GM18868 (cell line): ENCODE data around the gene ZNF672.
"Not testable (repeated sequence)": the region's sequence is repeated elsewhere in the genome, so short reads cannot be mapped to it uniquely, and the experiment has no call there.

Experiments used
- ATAC-seq: cut with Tn5 transposase; IDR thresholded peaks from one replicate; pipeline ENCODE4 v1.9.1; 2021; ENCODE audit warnings: mild to moderate bottlenecking, moderate library complexity; ENCODE audit not compliant: unreplicated experiment

Gene ZNF672

GRCh38 chr1:248812736-248813425, 25.1 kb upstream of the ZNF672 start:
- no peak for ATAC-seq

DNA sequence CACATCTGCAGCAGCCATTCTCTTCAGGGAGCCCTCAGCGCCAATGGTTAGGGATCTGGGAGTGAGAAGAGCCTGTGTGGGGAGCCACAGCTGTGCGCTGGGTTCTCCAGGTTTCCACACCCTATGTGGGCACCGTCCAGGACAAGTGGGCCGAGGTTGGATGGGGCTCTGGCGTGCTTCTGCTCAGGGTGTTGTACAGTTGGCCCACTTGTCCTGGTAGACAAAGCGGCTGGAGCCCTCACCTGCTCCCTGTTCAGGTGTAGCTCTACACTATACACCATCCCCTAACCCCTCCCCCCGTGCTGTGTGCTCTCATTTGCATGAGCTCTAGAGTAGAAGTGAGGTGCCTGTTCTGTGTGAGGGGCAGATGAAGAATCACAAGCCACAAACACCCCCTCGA, 24.5 kb upstream of the ZNF672 start:
- no peak for ATAC-seq

DNA sequence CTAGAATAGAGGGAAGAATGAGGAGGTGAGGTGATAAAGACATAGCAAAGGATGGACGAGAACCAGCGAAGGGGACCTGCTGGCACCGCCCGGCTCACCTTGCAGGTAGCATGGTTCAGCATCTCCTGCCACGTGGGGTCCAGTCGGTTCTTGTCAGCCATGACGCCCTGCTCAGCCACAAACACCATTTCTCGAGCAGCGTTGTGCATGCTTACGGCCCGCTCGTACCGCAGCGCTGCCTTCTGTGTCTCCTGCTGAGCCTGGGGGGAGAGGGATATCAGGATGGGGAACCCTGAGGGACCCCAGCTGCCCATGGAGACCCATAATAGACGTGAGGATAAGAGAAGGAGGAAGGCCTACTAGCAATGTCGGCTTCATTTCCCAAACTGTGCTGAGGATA, 23.7 kb upstream of the ZNF672 start:
- ATAC-seq: no peak

- no peak for ATAC-seq
Observed at GRCh38 chr1:248815407-248816034, 22.5 kb upstream of the ZNF672 start.

GRCh38 chr1:248816042-248816851, 21.8 kb upstream of the ZNF672 start:
- ATAC-seq: no peak

DNA sequence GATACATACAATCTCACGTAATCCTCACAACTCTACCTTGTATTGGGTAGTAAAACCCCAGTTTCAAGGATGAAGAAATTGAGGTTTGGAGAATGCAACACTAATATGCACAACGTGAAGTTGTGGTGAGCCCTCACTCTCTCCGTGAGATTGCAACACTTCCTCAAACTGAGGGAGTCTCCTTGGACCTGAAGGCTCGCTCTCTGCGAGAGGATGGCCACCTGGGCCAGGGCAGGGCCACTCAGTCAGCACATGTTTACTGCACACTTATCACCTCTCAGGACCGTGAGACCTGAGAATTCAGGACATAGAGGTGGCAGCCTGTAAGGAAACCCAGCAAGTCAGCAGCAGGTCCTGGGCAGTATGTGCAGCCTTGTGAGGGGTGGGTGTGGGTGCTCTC, 21.0 kb upstream of the ZNF672 start:
- ATAC-seq: no peak

- ATAC-seq: peak; percentile 36
Observed at GRCh38 chr1:248818505-248819374, 19.3 kb upstream of the ZNF672 start.

- no peak for ATAC-seq
Observed at GRCh38 chr1:248820041-248820585, 17.9 kb upstream of the ZNF672 start.

DNA sequence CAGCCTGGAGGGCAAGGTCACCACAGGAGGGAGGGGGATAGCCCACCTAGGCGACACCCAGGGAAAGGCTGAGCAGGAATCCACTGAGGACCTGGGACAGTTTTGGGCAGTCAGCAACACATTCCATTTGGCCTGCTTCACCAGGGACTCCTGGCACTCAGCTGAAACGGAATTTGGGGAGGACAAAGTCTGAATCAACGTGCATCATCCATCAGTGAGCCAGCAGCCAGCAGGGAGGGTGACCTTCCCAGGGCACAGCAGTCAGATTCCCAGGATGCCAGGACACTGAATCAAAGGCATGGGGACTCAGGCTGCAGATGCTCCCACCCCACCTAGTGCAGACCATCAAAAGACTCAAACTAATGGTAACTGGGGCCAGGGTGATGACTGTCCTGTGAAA, 16.9 kb upstream of the ZNF672 start:
- no peak for ATAC-seq

- no peak for ATAC-seq
Observed at GRCh38 chr1:248821641-248822040, 16.4 kb upstream of the ZNF672 start.

DNA sequence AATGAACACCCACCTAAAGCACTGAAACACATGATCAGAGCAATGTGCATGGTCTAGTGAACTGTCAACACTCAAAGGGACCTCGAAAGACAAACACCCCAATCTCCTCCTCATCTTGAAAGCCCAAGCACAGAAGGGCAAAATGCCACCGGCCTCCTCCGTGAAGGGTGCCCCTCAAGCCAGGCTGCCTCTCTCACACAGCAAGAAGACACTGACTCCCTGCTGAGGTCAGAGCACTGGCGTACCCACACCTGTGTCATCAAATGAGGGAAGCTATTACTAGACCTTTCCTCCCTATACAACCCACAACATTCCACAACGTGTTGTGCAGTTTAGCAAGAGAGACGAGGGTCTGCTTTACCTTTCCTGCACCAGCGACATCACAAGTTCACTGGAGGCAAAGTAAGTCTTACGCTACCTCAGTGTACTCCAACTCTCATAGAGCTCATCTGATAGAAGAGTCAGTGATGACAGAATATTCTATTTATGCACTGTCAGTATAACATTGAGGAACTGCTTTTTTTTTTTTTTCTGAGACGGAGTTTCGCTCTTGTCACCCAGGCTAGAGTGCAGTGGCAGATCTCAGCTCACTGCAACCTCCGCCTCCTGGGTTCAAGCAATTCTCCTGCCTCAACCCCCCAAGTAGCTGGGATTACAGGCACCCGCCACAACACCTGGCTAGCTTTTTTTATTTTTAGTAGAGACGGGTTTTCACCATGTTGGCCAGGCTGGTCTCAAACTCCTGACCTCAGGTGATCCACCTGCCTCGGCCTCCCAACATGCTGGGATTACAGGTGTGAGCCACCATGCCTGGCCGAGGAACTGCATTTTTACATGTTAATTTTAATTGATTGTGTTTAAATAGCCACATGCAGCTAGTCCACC, 15.6 kb upstream of the ZNF672 start:
- ATAC-seq: peak; percentile 39

GRCh38 chr1:248823517-248824001, 14.5 kb upstream of the ZNF672 start:
- no peak for ATAC-seq

GRCh38 chr1:248824301-248824700, 13.7 kb upstream of the ZNF672 start:
- no peak for ATAC-seq

DNA sequence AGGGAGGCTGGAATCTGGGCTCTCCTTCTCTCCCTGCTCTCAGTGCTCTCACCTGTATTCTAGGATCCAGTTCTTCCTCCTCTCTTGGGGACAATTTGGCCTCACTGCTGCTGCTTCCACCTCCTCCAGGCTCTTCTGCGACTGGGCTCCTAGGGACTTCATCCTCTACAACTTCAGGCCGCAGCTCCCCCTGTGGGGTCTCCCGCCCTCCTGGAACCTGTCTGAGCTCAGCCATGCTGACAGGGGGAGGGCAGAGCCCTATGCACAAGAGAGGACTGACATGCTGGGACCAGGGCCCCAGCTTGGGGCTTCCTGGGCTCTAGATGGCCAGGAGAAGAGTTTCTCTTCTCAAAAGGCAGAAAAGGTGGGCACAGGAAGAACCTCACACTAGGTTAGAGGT, 13.3 kb upstream of the ZNF672 start:
- ATAC-seq: no peak

DNA sequence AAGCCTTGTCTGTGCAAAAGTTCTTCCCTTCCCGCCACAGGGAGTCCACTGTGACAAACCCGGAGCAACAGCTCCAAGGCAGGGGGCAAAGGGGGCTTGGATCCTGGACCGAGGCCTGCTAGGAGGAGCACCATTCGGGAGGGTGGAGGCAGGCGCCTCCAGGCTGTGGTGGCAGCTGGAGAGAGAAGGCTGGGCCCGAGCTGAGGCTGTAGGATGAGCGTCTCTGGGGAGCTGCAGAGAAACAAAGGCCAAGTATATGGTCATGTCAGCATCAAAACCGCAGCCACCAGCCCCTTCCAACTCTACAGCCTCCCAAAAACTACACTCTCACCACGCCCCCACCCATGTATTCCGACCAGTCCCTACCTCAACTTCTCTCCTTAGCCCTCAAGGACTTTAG, 12.9 kb upstream of the ZNF672 start:
- no peak for ATAC-seq

DNA sequence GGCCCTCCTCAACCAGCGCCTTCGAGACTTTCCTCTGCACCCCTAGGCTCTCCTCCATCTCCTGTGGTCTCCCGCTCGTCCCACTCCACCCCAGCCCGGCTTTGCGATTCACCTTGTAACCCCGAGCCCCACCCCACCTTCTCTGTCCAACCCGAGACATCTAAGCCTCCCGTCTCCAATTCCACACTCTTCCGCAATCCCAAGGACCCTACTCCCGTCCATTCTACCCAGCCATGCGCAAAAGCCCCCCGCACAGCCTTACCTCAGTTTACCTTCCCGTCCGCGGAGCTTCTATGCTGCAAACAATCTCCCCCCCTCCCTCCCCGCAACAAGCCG, 12.5 kb upstream of the ZNF672 start:
- peak; percentile 0 for ATAC-seq

DNA sequence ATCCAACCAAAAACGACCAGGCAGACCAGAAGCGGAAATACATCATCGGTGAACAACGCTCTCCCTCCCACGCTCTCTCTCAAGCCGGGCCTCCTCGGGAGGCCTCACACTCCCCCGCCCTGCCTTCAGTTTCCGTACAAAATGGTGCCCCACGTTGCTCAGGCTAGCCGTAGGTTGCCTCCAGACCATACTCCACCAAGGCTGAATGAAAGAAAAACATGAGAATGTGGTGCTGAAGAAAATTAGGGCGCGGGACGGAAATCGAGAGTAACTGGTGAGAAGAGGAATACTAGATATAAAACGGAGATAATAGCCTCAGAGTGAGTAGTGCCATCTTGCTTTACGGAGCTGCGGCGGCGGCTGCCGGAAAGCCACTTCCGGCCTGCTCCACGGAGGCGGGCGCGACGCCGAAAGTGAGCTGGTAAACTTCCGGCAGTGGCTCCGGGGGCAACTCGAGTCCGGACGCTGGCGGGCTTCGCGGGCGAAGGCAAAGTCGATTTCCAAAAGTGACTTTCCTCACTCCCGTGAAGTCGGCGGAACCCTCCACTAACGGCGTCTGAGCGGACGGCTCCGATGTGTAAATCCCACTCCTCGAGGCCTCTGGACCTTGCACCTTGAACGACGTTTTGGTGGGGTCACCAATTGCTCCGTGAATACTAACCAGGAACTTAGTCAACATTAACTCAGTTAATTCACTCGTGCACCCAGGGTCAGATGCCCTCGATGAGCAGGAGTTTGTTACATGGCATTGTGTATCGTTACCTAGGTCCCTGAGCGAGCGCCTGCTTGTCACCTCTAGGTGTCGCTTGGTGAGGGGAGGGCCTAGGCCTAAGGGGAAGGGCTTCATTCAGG, 11.9 kb upstream of the ZNF672 start, which contains the start of gene SH3BP5L:
Gene SH3BP5L (minus strand): TSS at position 7 of the 852 bp plus-strand sequence. CDS start 980 bp downstream, outside the sequence.
- ATAC-seq: peak; percentile 87

GRCh38 chr1:248828845-248829244, 9.2 kb upstream of the ZNF672 start:
- ATAC-seq: no peak

GRCh38 chr1:248830718-248831017, 7.4 kb upstream of the ZNF672 start:
- ATAC-seq: not testable (repeated sequence)
